Measurements from ENCODE around the gene MYBPH.

MYBPH gene

DNA sequence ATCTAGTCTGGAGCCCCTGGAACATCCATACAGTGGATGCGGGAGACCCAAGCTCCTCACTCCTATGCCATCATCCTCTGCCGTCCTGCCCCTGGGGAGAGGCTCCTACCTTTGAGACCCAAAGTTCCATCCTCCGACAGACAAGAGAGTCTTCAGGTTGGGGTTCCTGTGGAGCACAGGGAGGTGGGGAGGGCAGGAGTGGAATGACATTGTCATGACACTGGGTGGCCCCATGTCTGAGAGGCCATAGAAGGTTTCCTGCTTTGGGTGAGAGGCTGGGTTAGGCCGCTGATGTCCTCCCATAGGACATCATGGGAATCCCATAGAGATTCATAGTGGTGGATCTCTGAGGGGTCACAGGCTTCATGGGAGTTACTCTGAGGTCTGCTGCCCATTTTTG lies 8.8 kb upstream of the MYBPH start:
- TF ChIP-seq, protein P1, sequence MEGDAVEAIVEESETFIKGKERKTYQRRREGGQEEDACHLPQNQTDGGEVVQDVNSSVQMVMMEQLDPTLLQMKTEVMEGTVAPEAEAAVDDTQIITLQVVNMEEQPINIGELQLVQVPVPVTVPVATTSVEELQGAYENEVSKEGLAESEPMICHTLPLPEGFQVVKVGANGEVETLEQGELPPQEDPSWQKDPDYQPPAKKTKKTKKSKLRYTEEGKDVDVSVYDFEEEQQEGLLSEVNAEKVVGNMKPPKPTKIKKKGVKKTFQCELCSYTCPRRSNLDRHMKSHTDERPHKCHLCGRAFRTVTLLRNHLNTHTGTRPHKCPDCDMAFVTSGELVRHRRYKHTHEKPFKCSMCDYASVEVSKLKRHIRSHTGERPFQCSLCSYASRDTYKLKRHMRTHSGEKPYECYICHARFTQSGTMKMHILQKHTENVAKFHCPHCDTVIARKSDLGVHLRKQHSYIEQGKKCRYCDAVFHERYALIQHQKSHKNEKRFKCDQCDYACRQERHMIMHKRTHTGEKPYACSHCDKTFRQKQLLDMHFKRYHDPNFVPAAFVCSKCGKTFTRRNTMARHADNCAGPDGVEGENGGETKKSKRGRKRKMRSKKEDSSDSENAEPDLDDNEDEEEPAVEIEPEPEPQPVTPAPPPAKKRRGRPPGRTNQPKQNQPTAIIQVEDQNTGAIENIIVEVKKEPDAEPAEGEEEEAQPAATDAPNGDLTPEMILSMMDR (IDR thresholded peaks at IDR 0.05; ENCODE audit: extremely low read depth, missing control alignments), result no peak
- no peak for DNase-seq (ENCODE audit: low spot score)

DNA sequence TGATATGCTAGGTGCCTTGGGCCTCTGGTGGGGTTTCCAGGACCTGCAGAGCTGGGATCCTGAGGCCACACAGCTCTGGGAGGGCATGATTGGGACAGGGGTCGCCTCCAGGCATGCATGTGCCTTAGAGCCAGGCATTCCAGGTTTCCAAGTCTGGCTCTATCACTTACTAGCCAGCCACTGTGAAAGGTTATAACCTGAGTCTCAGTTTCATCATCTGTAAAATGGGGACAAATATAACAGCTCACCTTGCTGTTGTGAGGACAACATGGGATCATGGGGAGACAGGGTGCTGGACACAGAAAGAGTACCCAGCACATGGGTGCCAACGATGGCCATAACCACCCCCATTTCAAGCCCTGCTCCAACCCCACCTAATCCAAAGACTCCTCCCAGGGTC lies 8.2 kb upstream of the MYBPH start:
- no peak for DNase-seq (ENCODE audit: low spot score)
- TF ChIP-seq, protein P1 (IDR thresholded peaks at IDR 0.05; ENCODE audit: extremely low read depth, missing control alignments), result no peak

DNA sequence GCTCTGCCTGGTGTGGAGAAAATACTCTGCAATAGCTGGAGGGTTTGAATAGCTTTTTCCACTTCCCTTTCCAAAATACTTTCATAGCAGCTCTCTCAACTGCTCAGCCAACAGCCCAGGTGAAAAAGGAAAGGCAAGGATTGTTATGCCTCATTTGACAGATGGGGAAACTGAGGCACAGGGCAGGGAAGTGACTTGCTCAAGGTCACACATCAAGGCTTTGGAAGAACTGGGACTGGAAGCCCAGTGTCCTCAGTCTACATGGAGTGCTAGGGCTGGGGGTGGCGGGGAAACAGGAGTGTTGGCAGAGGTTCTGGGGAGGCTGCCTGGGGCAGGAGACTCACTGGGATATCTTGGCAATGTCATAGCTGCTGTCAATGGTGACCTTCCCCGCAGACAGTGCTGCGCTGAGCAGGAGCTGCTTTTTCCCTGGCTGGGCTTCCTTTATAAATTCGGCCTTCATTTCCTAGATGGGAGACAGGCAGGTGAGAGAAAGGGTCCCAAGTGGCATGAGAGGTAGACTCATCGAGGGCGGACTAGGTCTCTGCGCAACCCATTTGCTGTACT lies 6.8 kb upstream of the MYBPH start:
- no peak for DNase-seq (ENCODE audit: low spot score)
- TF ChIP-seq, protein P1 (IDR thresholded peaks at IDR 0.05; ENCODE audit: extremely low read depth, missing control alignments), result no peak

DNA sequence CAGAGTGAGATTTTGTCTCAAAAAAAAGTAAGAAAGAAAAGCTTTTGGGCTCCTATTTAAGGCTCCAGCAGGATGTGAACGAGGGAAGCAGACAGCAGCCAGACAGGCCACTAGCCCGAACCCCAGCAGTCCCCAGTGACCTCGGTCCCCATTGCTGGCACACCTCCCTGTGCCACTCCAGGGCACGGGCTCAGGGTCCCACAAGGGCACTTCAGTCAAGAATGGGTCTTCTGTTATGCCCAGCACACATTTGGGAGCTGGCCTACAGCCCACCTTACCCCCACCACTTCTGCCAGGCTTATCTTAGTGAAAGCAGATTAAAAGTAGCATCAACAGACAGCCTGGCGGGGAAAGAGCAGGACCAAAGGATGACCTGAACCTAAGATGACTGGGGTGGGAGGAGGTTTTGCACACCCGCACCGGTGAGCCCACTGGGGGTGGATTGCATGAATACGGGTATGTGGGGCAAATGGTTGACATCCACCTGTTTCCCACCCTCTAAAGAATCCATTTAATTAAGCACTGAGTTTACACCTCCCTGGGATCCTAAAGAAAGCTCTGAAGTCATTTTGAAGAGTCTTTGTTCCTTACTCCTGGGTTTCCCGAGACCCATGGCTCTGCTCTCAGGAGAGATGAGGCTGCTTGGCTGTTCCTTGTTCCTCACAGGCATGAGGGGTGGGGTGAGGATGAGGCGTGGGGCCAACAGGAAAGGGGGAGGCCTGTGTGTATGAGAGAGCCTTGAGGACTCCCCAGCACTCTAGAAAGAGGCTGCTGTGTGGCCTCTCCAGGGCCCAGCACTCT lies 6.2 kb upstream of the MYBPH start:
- TF ChIP-seq, protein P1 (IDR thresholded peaks at IDR 0.05; ENCODE audit: extremely low read depth, missing control alignments), result no peak
- no peak for DNase-seq (ENCODE audit: low spot score)

DNA sequence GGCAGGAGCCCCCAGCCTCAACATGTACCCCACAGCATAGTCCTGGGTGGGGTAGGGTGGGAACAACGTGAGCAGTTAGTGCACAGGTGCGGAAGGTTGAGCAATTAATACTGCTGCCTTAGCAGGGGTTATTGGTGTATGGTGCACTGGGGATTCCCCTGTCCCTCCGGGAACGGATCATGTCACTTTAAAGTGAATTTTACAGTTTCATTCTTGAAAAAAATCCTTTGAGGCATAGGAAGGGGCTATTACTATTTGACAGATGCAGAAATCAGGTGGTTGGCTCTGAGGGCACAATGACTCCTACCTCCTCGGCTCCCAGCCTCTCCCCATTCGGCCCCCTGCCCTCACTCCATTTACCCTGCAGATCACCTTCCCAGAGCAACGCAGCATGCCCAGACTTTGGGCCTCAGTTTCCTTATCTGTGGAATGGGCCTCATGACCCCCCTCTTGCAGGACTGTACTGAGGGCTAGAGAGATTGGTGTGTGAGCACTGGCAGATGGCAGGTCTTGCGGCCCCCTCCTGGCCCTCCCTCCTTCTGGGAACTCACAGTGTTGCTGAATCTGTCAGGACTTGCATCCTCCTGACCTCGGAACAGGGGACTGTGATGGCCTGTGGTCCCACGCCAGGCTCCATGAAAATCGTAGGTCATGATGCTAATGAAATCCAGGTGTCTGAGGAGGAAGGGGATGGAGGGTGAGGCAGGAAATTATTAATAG lies 5.1 kb upstream of the MYBPH start:
- no peak for DNase-seq (ENCODE audit: low spot score)
- TF ChIP-seq, protein P1 (IDR thresholded peaks at IDR 0.05; ENCODE audit: extremely low read depth, missing control alignments), result no peak

DNA sequence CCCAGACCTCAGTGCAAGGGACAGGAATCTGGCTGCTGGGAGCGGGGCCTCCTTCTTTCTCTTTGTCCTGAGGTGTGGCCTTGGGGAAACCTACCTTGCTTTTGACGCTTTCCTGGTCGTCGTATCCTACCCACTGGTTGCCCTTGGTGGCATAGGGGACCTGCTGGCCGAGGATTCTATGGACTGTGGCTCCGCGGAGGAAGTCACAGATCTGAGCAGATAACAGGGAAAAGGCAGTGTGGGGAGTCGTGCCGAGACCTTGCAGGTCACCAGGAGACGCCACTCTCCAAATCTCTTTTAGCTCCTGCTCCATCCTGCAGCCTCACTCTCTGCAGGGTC lies 4.0 kb upstream of the MYBPH start:
- TF ChIP-seq, protein P1 (IDR thresholded peaks at IDR 0.05; ENCODE audit: extremely low read depth, missing control alignments), result no peak
- no peak for DNase-seq (ENCODE audit: low spot score)
